GM12878 (cell line): ENCODE data around the gene URI1. TPM values are rescaled to one million over a fixed set of nuclear protein-coding genes. Genes with fewer than 3 reads are reported as not detected.

Experiments used
- ATAC-seq: fragments of 200-7000 bp; cut with Tn5 transposase; 3 replicates; pipeline ENCODE4 v1.9.1; 2020; ENCODE audit warnings: mild to moderate bottlenecking, moderate library complexity
- BruUV-seq: library from RNA; stranded (reverse); fragments of 400-500 nt; replicated peaks from 2 replicates; lab custom pipeline; 2021; lab: Mats Ljungman, UMichigan
- CTCF ChIA-PET: fragments of 300-600 bp; sonication (Branson Sonifier 250); formaldehyde crosslinking; extraction: SDS; loops from one replicate; lab custom pipeline; 2021; ENCODE audit warnings: inconsistent platforms; lab: Yijun Ruan, JAX
- POLR2A ChIA-PET: fragments of 350-600 bp; formaldehyde crosslinking; extraction: SDS; loops from one replicate; lab custom pipeline; 2021; ENCODE audit warnings: inconsistent platforms; lab: Charles Lee
- RAD21 ChIA-PET: fragments of 300-600 bp; sonication (Branson Sonifier 250); formaldehyde crosslinking; loops from one replicate; lab custom pipeline; 2023; ENCODE audit warnings: antibody characterized with exemption; ENCODE audit not compliant: unreplicated experiment; lab: Charles Lee
- SMC1A ChIA-PET: fragments of 300-600 bp; sonication (Branson Sonifier 250); formaldehyde crosslinking; loops from one replicate; lab custom pipeline; 2023; ENCODE audit not compliant: unreplicated experiment, uncharacterized antibody; lab: Charles Lee
- DNase-seq: peaks from one replicate; pipeline ENCODE4 v3.0.0-alpha.2; 2011; ENCODE audit warnings: low read depth, low spot score
- FAIRE-seq: peaks from 3 replicates; lab custom pipeline; 2011; peaks lifted over from hg19 to GRCh38; lab: Jason Lieb, UNC
- H2AFZ ChIP-seq: 2 replicates; pipeline ENCODE4 v1.6.0; 2011; ENCODE audit warnings: low read depth, low read length, control low read depth; ENCODE audit not compliant: control insufficient read depth
- H3K27ac ChIP-seq: 2 replicates; pipeline ENCODE4 v1.5.1; 2011; ENCODE audit warnings: control low read depth; ENCODE audit not compliant: control insufficient read depth, insufficient read depth
- H3K27me3 ChIP-seq, 2 experiments: replicated peaks in 1 of 2; 2 replicates each; pipeline versions ENCODE4 v1.6.0 to v1.6.1; 2011; ENCODE audit warnings: low read length in 1 of 2; ENCODE audit not compliant: control insufficient read depth in 2 of 2, insufficient read depth in 2 of 2
- H3K36me3 ChIP-seq, 2 experiments: 2 replicates each; pipeline ENCODE4 v1.5.1; 2011; ENCODE audit warnings: low read length in 1 of 2; ENCODE audit not compliant: control insufficient read depth in 2 of 2, insufficient read depth in 2 of 2
- H3K4me1 ChIP-seq: 2 replicates; pipeline ENCODE4 v1.6.1; 2011; ENCODE audit warnings: mild to moderate bottlenecking, low read length, moderate library complexity, mixed read lengths; ENCODE audit not compliant: control insufficient read depth, insufficient read depth
- H3K4me2 ChIP-seq: 2 replicates; pipeline ENCODE4 v1.6.0; 2011; ENCODE audit warnings: control low read depth; ENCODE audit not compliant: control insufficient read depth, insufficient read depth
- H3K4me3 ChIP-seq: fragments of 200-600 bp; sonication (generic); 2 replicates; pipeline ENCODE4 v1.5.1; 2016
- H3K79me2 ChIP-seq: 2 replicates; pipeline ENCODE4 v1.6.0; 2011; ENCODE audit warnings: low read length; ENCODE audit not compliant: control insufficient read depth, insufficient read depth
- H3K9ac ChIP-seq: 2 replicates; pipeline ENCODE4 v1.8.0; 2011; ENCODE audit warnings: low read length, control low read depth, mixed read lengths; ENCODE audit not compliant: control insufficient read depth, insufficient read depth
- H3K9me3 ChIP-seq: replicated peaks from 3 replicates; pipeline ENCODE4 v1.5.1; 2011; ENCODE audit warnings: mild to moderate bottlenecking, low read length; ENCODE audit not compliant: control insufficient read depth, insufficient read depth
- H4K20me1 ChIP-seq: 2 replicates; pipeline ENCODE4 v1.6.0; 2011; ENCODE audit not compliant: control insufficient read depth, insufficient read depth
- WGBS: methylation state at CpG from one replicate; pipeline ENCODE4 v1.1.6; 2016; ENCODE audit warnings: low lambda C conversion rate; ENCODE audit not compliant: insufficient replicate concordance, insufficient coverage; ENCODE audit errors: missing lambda C conversion rate; 5-methylcytosine and 5-hydroxymethylcytosine counted together
- in situ Hi-C: fragments of 300-500 bp; cut with MboI; formaldehyde crosslinking; loops from 9 replicates; pipeline ENCODE4 v1.14.3; 2018; ENCODE audit warnings: mixed read lengths
- intact Hi-C: fragments of 100-400 bp; cut with micrococcal nuclease; formaldehyde crosslinking; loops from one replicate; pipeline ENCODE4 v1.14.2; 2022; ENCODE audit not compliant: unreplicated experiment
- polyA plus RNA-seq, 11 experiments: library from polyadenylated mRNA; depleted of rRNA in 4 of 11; unstranded in 6 of 11; stranded (reverse) in 5 of 11; fragments of >200 nt; fragmentation: Nextera tagmentation in 4 of 11; fragmentation: Illumina TruSeq in 1 of 11; extraction: Ambion mirVana in 4 of 11; extraction: Trizol in 1 of 11; gene quantifications; 1 replicate in 1 of 11; 2 replicates in 10 of 11; pipeline versions ENCODE4 v1.2.1 to v1.2.3, GENCODE V29; 2011 to 2016; ENCODE audit warnings: inconsistent platforms in 2 of 11, missing spikeins in 2 of 11, low read depth in 1 of 11
- total RNA-seq, 4 experiments: library from RNA; depleted of rRNA in 3 of 4; stranded (reverse); fragments of >200 nt in 3 of 4; fragmentation: Illumina TruSeq in 1 of 4; extraction: Trizol in 1 of 4; gene quantifications; 2 replicates each; pipeline versions ENCODE4 v1.2.1 to v1.2.3, GENCODE V29; 2013 to 2021
- TF ChIP-seq, protein P1 (sequence below): fragments of 150-350 bp; IDR thresholded peaks from 2 replicates; pipeline ENCODE4 v1.6.1; 2016; ENCODE audit warnings: low read depth, low read length
- TF ChIP-seq, protein P2 (sequence below): fragments of 150-350 bp; IDR thresholded peaks from 2 replicates; pipeline ENCODE4 v1.6.1; 2014; ENCODE audit warnings: mild to moderate bottlenecking, low read depth, low read length

URI1 gene
- total and polyA plus RNA-seq, 10 of the 15 experiments (the other 5 are each of a cell fraction or from before 2014, with no cell fraction given), result 15.2 to 94.2 (median 47.9) TPM

DNA sequence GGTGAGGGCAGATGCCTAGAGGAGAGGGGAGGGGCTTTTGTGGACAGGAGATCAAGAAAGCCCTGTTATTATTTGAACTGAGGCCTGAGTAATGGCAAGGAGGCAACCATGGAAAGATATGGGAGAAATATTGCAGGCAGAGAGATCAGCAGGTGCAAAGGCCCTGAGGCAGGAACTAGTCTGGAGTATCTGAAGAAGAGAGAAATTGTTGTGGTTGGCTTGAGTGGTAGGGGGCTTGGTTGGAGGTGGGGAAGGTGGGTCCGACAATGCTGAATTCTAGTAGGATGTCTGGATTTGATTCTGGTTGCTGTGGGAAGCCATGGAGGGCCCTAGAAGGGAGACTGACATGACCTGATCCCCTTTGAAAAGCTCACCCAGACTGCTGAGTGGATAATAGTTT lies 2.4 kb upstream of the URI1 start:
- RAD21 ChIA-PET, result no interaction called here
- intact Hi-C loops, result loop anchor here (5.0 kb wide), 1 partner anchor 93 kb away; no protein-coding TSS in a partner anchor
- BruUV-seq, result no TSS peak

More for the DNA sequence above, 2.4 kb upstream of the URI1 start:
- ChIA-PET CTCF (no interaction called here), POLR2A (no interaction called here), SMC1A (interaction anchor here (0.8 kb wide), 1 partner anchor 18 kb away, joined by 3 read pairs; no protein-coding TSS in a partner anchor)
- TF ChIP-seq, protein P1, sequence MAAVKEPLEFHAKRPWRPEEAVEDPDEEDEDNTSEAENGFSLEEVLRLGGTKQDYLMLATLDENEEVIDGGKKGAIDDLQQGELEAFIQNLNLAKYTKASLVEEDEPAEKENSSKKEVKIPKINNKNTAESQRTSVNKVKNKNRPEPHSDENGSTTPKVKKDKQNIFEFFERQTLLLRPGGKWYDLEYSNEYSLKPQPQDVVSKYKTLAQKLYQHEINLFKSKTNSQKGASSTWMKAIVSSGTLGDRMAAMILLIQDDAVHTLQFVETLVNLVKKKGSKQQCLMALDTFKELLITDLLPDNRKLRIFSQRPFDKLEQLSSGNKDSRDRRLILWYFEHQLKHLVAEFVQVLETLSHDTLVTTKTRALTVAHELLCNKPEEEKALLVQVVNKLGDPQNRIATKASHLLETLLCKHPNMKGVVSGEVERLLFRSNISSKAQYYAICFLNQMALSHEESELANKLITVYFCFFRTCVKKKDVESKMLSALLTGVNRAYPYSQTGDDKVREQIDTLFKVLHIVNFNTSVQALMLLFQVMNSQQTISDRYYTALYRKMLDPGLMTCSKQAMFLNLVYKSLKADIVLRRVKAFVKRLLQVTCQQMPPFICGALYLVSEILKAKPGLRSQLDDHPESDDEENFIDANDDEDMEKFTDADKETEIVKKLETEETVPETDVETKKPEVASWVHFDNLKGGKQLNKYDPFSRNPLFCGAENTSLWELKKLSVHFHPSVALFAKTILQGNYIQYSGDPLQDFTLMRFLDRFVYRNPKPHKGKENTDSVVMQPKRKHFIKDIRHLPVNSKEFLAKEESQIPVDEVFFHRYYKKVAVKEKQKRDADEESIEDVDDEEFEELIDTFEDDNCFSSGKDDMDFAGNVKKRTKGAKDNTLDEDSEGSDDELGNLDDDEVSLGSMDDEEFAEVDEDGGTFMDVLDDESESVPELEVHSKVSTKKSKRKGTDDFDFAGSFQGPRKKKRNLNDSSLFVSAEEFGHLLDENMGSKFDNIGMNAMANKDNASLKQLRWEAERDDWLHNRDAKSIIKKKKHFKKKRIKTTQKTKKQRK, result no peak
- TF ChIP-seq, protein P2, sequence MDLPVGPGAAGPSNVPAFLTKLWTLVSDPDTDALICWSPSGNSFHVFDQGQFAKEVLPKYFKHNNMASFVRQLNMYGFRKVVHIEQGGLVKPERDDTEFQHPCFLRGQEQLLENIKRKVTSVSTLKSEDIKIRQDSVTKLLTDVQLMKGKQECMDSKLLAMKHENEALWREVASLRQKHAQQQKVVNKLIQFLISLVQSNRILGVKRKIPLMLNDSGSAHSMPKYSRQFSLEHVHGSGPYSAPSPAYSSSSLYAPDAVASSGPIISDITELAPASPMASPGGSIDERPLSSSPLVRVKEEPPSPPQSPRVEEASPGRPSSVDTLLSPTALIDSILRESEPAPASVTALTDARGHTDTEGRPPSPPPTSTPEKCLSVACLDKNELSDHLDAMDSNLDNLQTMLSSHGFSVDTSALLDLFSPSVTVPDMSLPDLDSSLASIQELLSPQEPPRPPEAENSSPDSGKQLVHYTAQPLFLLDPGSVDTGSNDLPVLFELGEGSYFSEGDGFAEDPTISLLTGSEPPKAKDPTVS, result no peak
- Histone ChIP-seq H3K4me3 (no peak overlapping the region), H4K20me1 (no peaks in the 10 kb centered on the region), H3K9ac (no peak overlapping the region), H3K79me2 (peaks cover 21% of the 10 kb centered on the region), H3K4me2 (no peak overlapping the region), H3K4me1 (peaks cover 3% of the 10 kb centered on the region; the same call in 1 of the 2 replicates), H2AFZ (no peak overlapping the region), H3K27ac (no peak overlapping the region), H3K36me3 (no peaks in the 10 kb centered on the region), H3K9me3 (no peaks in the 10 kb centered on the region; the same call in 2 of the 3 replicates), H3K27me3 (no peaks in the 10 kb centered on the region)
- WGBS, result 93% methylated on average over 1 of the region's 1 CpG
- FAIRE-seq (no peak), ATAC-seq (no peak), DNase-seq (no peak)
- in situ Hi-C loops, result no loop called here
